HEK293 (cell line): ENCODE measurements around the gene IRF3.
A peak's percentile ranks its signal among the peaks of the same experiment; 100 is the strongest.

Source experiments
- CTCF ChIA-PET: fragments of 350-600 bp; formaldehyde crosslinking; extraction: SDS; loops from one replicate; lab custom pipeline; 2021; ENCODE audit warnings: antibody characterized with exemption; lab: Yijun Ruan, JAX
- POLR2A ChIA-PET: fragments of 300-600 bp; formaldehyde crosslinking; extraction: SDS; loops from one replicate; lab custom pipeline; 2020; ENCODE audit warnings: antibody characterized with exemption, inconsistent platforms; lab: Yijun Ruan, JAX
- H3K27ac ChIP-seq: fragments of 200-500 bp; sonication (Bioruptor generic); 2 replicates; pipeline ENCODE4 v1.5.1; 2014; ENCODE audit warnings: low read depth, low read length, control low read depth, inconsistent platforms; ENCODE audit errors: extremely low read depth
- H3K36me3 ChIP-seq, 2 experiments: fragments of 200-500 bp in 1 of 2; sonication (Bioruptor generic) in 1 of 2; 1 replicate in 1 of 2; 2 replicates in 1 of 2; pipeline ENCODE4 v1.5.1; 2014 to 2017; ENCODE audit warnings: inconsistent platforms in 2 of 2, low read length in 2 of 2; ENCODE audit not compliant: control insufficient read depth in 2 of 2, insufficient read depth in 1 of 2
- H3K4me1 ChIP-seq: fragments of 200-500 bp; sonication (Bioruptor generic); 2 replicates; pipeline ENCODE4 v1.5.1; 2014; ENCODE audit warnings: mild to moderate bottlenecking, low read length, inconsistent platforms; ENCODE audit not compliant: control insufficient read depth, insufficient read depth
- H3K4me3 ChIP-seq: 2 replicates; pipeline ENCODE4 v1.5.1; 2011; ENCODE audit warnings: low read depth, mild to moderate bottlenecking, control low read depth, low read length, moderate library complexity
- H3K9me3 ChIP-seq: fragments of 200-500 bp; sonication (Bioruptor generic); 2 replicates; pipeline ENCODE4 v1.5.1; 2014; ENCODE audit warnings: low read depth, low read length, inconsistent platforms; ENCODE audit not compliant: control insufficient read depth, insufficient read depth
- FEZF1 ChIP-seq: fragments of 450-650 bp; formaldehyde crosslinking; IDR thresholded peaks from 2 replicates; pipeline ENCODE4 v1.5.1; 2016; ENCODE audit warnings: missing biosample characterization, missing genetic modification characterization
- GLIS2 ChIP-seq: fragments of 450-650 bp; formaldehyde crosslinking; IDR thresholded peaks from 2 replicates; pipeline ENCODE4 v1.5.1; 2016; ENCODE audit warnings: missing biosample characterization, missing genetic modification characterization
- KLF17 ChIP-seq: fragments of 450-650 bp; formaldehyde crosslinking; IDR thresholded peaks from 2 replicates; pipeline ENCODE4 v1.5.1; 2016; ENCODE audit warnings: missing biosample characterization, missing genetic modification characterization
- TCF7L2 ChIP-seq: IDR thresholded peaks from 2 replicates; pipeline ENCODE4 v1.6.1; 2011; ENCODE audit warnings: low read depth, mild to moderate bottlenecking, inconsistent platforms, low read length, moderate library complexity, borderline replicate concordance
- TSHZ1 ChIP-seq: fragments of 450-650 bp; formaldehyde crosslinking; IDR thresholded peaks from 2 replicates; pipeline ENCODE4 v1.5.1; 2016; ENCODE audit warnings: missing biosample characterization, missing genetic modification characterization, borderline replicate concordance
- ZBTB17 ChIP-seq: fragments of 450-650 bp; formaldehyde crosslinking; IDR thresholded peaks from 2 replicates; pipeline ENCODE4 v1.5.1; 2016; ENCODE audit warnings: missing biosample characterization, missing genetic modification characterization
- ZBTB20 ChIP-seq: fragments of 450-650 bp; formaldehyde crosslinking; IDR thresholded peaks from 2 replicates; pipeline ENCODE4 v1.5.1; 2016; ENCODE audit warnings: missing biosample characterization, missing genetic modification characterization
- ZBTB49 ChIP-seq: fragments of 450-650 bp; formaldehyde crosslinking; IDR thresholded peaks from 2 replicates; pipeline ENCODE4 v1.5.1; 2016; ENCODE audit warnings: missing biosample characterization, missing genetic modification characterization, low read depth
- ZEB2 ChIP-seq: fragments of 450-650 bp; formaldehyde crosslinking; IDR thresholded peaks from 2 replicates; pipeline ENCODE4 v1.5.1; 2016; ENCODE audit warnings: missing biosample characterization, missing genetic modification characterization
- ZFP3 ChIP-seq: fragments of 450-650 bp; formaldehyde crosslinking; IDR thresholded peaks from 2 replicates; pipeline ENCODE4 v1.5.1; 2016; ENCODE audit warnings: low read depth, missing biosample characterization, missing genetic modification characterization
- ZNF10 ChIP-seq: fragments of 450-650 bp; formaldehyde crosslinking; IDR thresholded peaks from 2 replicates; pipeline ENCODE4 v1.5.1; 2017; ENCODE audit warnings: missing biosample characterization, missing genetic modification characterization
- ZNF112 ChIP-seq: fragments of 450-650 bp; formaldehyde crosslinking; IDR thresholded peaks from 2 replicates; pipeline ENCODE4 v1.5.0; 2017; ENCODE audit warnings: missing biosample characterization, missing genetic modification characterization
- ZNF280C ChIP-seq: fragments of 450-650 bp; formaldehyde crosslinking; IDR thresholded peaks from 2 replicates; pipeline ENCODE4 v1.5.1; 2016; ENCODE audit warnings: missing biosample characterization, missing genetic modification characterization
- ZNF362 ChIP-seq: fragments of 450-650 bp; formaldehyde crosslinking; IDR thresholded peaks from 2 replicates; pipeline ENCODE4 v1.5.1; 2016; ENCODE audit warnings: missing biosample characterization, missing genetic modification characterization
- ZNF37A ChIP-seq: fragments of 450-650 bp; IDR thresholded peaks from 2 replicates; pipeline ENCODE4 v1.5.1; 2018; ENCODE audit warnings: missing biosample characterization, missing genetic modification characterization
- ZNF518A ChIP-seq: fragments of 450-650 bp; formaldehyde crosslinking; conservative IDR thresholded peaks from 2 replicates; pipeline ENCODE4 v1.5.1; 2016; ENCODE audit warnings: low read depth, missing biosample characterization, missing genetic modification characterization
- ZNF654 ChIP-seq: fragments of 450-650 bp; formaldehyde crosslinking; IDR thresholded peaks from 2 replicates; pipeline ENCODE4 v1.5.1; 2016; ENCODE audit warnings: low read depth, missing biosample characterization, missing genetic modification characterization
- ZNF670 ChIP-seq: fragments of 450-650 bp; formaldehyde crosslinking; IDR thresholded peaks from 2 replicates; pipeline ENCODE4 v1.5.1; 2016; ENCODE audit warnings: missing biosample characterization, missing genetic modification characterization, low read depth
- ZNF76 ChIP-seq: fragments of 450-650 bp; formaldehyde crosslinking; IDR thresholded peaks from 2 replicates; pipeline ENCODE4; 2016; ENCODE audit warnings: low read depth, missing biosample characterization, missing genetic modification characterization, borderline replicate concordance

Gene IRF3

GRCh38 chr19:49614096-49614833 is 51.4 kb downstream of the IRF3 start:
- H3K4me1 ChIP-seq = no peaks in the 10 kb centered on the region
- ChIA-PET POLR2A (no interaction called here), CTCF (interaction anchor here (1.1 kb wide), 1 partner anchor 44 kb away, joined by 3 read pairs; no protein-coding TSS in a partner anchor)
- H3K27ac ChIP-seq = 0 out of 2 replicates have a peak overlapping the region, but pooled peaks have one; percentile 37
- no peak overlapping the region for H3K4me3 ChIP-seq
- peaks cover 67 to 83% of the 10 kb centered on the region in 2 experiments for H3K36me3 ChIP-seq
- TF ChIP-seq ZBTB49 (no peak), TSHZ1 (tag by site-specific recombination) (no peak), ZBTB17 (tag by site-specific recombination) (no peak), ZNF670 (tag by site-specific recombination) (no peak), ZNF518A (tag by site-specific recombination) (no peak), ZNF112 (tag by site-specific recombination) (no peak), ZNF280C (tag by site-specific recombination) (no peak), TCF7L2 (no peak), ZNF37A (tag by site-specific recombination) (no peak), KLF17 (tag by site-specific recombination) (no peak), ZEB2 (tag by site-specific recombination) (no peak), FEZF1 (tag by site-specific recombination) (no peak), ZNF654 (tag by site-specific recombination) (no peak), ZNF76 (tag by site-specific recombination) (no peak), ZNF362 (tag by site-specific recombination) (no peak), ZNF10 (tag by site-specific recombination) (no peak), GLIS2 (tag by site-specific recombination) (no peak), ZBTB20 (tag by site-specific recombination) (no peak), ZFP3 (tag by site-specific recombination) (no peak)
- H3K9me3 ChIP-seq = no peaks in the 10 kb centered on the region
